ENCODE measurements around the gene TMEM151B. TPM values are rescaled to one million over a fixed set of nuclear protein-coding genes. Genes with fewer than 3 reads are reported as not detected.

Gene TMEM151B
- total and polyA plus RNA-seq, 2 of the 13 experiments (the other 11 are each of a cell fraction or from before 2014, with no cell fraction given): not detected

DNA sequence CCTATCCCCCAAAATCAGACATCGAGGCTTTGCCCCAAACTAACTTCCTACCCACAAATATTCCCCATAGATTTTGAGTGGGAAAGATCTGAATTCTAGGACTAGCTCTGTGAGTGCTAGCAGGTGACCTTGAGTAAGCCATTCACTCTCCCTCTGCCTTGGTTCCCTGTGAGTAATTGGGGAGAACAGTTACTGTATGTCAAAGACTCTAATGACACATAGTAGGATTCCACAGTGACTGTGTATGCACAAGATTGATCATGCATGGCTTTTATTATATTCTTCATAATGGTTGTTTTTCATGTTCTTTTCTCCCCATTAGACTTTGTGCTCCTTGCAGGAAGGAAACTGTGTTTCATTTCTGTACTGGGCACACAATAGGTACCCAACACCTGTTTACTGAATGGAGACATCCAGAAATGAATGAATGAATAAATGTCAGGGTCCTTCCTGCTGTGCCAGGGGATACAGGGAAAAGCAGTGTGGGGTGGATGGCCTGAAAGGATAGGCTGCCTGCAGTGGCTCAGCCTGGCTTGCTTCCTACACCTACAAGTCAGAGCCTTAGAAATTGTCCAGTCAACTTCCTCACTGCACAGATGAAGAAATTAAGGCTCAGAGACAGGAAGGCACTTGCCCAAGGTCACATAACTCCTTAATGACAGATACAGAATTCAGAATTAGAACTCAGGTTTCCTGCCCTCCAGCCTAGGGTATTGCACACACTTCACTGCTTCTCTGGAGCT is 901 bp upstream of the TMEM151B start (continued):
- no peak for TF ChIP-seq PHB2 (IDR thresholded peaks at IDR 0.05; ENCODE audit: partially characterized antibody)

- Histone ChIP-seq H3K9ac (ENCODE audit: insufficient read depth, low read depth, low read length) (no peak overlapping the region), H3K27ac (ENCODE audit: extremely low read length, insufficient read depth, low read length) (no peak overlapping the region), H3K79me2 (ENCODE audit: insufficient read depth, low read length) (no peaks in the 10 kb centered on the region), H3K9me3 (ENCODE audit: low read length) (no peaks in the 10 kb centered on the region), H3K4me3 (replicated peaks in 1 of 3; ENCODE audit: insufficient read depth in 1 of 3, low read depth in 2 of 3, low read length in 3 of 3) (peak overlapping the region; percentile 33 to 62 (median 42); a peak in 5 of 6 replicates), H2AFZ (ENCODE audit: low read length) (no peak overlapping the region), H3K27me3 (ENCODE audit: control insufficient read depth in 1 of 2, insufficient read depth in 2 of 2, low read length in 2 of 2) (peaks cover 20 to 66% of the 10 kb centered on the region in 2 experiments), H3K4me1 (ENCODE audit: insufficient read depth, low read length) (peaks cover 31% of the 10 kb centered on the region), H3K36me3 (replicated peaks in 1 of 2; ENCODE audit: control insufficient read depth in 1 of 2, insufficient read depth in 2 of 2, low read length in 2 of 2) (no peaks in the 10 kb centered on the region), H4K20me1 (ENCODE audit: insufficient read depth, low read length) (no peaks in the 10 kb centered on the region), H3K4me2 (ENCODE audit: low read depth, low read length) (peak overlapping the region; percentile 29; the same call in 1 of the 2 replicates)
- ATAC-seq (no peak), DNase-seq (ENCODE audit: low spot score) (no peak), FAIRE-seq (no peak)
- 7% methylated on average over 17 of the region's 90 CpGs for WGBS (ENCODE audit: low lambda C conversion rate)
- intact Hi-C loops (cut with micrococcal nuclease; ENCODE audit: unreplicated experiment): no loop called here
- in situ Hi-C loops (cut with HindIII; ENCODE audit: extremely low pct_ligation_motif_present, low pct_unique_long_range_greater_than_20kb): loop anchor here (5.0 kb wide), 1 partner anchor 67 kb away; no protein-coding TSS in a partner anchor
- CTCF ChIA-PET (ENCODE audit: low intra/inter-chr PET ratio, low total read pairs): interaction anchor here (4.3 kb wide), 1 partner anchor 67 kb away, joined by 65 read pairs; no protein-coding TSS in a partner anchor
- no TSS peak for BruUV-seq (replicated peaks)
- POLR2A ChIA-PET: interaction anchor here (0.6 to 1.1 kb wide), 3 partner anchors 14 to 42 kb away, joined by 3 to 5 read pairs (median 3); partner anchors contain the start of genes AARS2 and SLC35B2
- TF ChIP-seq NFYB (CRISPR knock-in tag; IDR thresholded peaks at IDR 0.05) (no peak), ETV5 (CRISPR knock-in tag; IDR thresholded peaks at IDR 0.05; ENCODE audit: borderline replicate concordance) (no peak), EZH2 (conservative IDR thresholded peaks at IDR 0.05; ENCODE audit: low read depth, low read length) (0 out of 2 replicates have a peak, but pooled peaks have one; percentile 57), SPEN (CRISPR knock-in tag; IDR thresholded peaks at IDR 0.05; ENCODE audit: low read depth) (no peak), DNMT3B (CRISPR knock-in tag; conservative IDR thresholded peaks at IDR 0.05) (no peak)
- TF ChIP-seq, protein P1, sequence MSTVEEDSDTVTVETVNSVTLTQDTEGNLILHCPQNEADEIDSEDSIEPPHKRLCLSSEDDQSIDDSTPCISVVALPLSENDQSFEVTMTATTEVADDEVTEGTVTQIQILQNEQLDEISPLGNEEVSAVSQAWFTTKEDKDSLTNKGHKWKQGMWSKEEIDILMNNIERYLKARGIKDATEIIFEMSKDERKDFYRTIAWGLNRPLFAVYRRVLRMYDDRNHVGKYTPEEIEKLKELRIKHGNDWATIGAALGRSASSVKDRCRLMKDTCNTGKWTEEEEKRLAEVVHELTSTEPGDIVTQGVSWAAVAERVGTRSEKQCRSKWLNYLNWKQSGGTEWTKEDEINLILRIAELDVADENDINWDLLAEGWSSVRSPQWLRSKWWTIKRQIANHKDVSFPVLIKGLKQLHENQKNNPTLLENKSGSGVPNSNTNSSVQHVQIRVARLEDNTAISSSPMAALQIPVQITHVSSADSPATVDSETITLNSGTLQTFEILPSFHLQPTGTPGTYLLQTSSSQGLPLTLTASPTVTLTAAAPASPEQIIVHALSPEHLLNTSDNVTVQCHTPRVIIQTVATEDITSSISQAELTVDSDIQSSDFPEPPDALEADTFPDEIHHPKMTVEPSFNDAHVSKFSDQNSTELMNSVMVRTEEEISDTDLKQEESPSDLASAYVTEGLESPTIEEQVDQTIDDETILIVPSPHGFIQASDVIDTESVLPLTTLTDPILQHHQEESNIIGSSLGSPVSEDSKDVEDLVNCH (CRISPR knock-in tag; IDR thresholded peaks at IDR 0.05): no peak
- TF ChIP-seq, protein P2, sequence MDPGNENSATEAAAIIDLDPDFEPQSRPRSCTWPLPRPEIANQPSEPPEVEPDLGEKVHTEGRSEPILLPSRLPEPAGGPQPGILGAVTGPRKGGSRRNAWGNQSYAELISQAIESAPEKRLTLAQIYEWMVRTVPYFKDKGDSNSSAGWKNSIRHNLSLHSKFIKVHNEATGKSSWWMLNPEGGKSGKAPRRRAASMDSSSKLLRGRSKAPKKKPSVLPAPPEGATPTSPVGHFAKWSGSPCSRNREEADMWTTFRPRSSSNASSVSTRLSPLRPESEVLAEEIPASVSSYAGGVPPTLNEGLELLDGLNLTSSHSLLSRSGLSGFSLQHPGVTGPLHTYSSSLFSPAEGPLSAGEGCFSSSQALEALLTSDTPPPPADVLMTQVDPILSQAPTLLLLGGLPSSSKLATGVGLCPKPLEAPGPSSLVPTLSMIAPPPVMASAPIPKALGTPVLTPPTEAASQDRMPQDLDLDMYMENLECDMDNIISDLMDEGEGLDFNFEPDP (CRISPR knock-in tag; conservative IDR thresholded peaks at IDR 0.05): no peak
- TF ChIP-seq, protein P3, sequence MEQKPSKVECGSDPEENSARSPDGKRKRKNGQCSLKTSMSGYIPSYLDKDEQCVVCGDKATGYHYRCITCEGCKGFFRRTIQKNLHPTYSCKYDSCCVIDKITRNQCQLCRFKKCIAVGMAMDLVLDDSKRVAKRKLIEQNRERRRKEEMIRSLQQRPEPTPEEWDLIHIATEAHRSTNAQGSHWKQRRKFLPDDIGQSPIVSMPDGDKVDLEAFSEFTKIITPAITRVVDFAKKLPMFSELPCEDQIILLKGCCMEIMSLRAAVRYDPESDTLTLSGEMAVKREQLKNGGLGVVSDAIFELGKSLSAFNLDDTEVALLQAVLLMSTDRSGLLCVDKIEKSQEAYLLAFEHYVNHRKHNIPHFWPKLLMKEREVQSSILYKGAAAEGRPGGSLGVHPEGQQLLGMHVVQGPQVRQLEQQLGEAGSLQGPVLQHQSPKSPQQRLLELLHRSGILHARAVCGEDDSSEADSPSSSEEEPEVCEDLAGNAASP (CRISPR knock-in tag; IDR thresholded peaks at IDR 0.05; ENCODE audit: borderline replicate concordance): no peak
- TF ChIP-seq, protein P4, sequence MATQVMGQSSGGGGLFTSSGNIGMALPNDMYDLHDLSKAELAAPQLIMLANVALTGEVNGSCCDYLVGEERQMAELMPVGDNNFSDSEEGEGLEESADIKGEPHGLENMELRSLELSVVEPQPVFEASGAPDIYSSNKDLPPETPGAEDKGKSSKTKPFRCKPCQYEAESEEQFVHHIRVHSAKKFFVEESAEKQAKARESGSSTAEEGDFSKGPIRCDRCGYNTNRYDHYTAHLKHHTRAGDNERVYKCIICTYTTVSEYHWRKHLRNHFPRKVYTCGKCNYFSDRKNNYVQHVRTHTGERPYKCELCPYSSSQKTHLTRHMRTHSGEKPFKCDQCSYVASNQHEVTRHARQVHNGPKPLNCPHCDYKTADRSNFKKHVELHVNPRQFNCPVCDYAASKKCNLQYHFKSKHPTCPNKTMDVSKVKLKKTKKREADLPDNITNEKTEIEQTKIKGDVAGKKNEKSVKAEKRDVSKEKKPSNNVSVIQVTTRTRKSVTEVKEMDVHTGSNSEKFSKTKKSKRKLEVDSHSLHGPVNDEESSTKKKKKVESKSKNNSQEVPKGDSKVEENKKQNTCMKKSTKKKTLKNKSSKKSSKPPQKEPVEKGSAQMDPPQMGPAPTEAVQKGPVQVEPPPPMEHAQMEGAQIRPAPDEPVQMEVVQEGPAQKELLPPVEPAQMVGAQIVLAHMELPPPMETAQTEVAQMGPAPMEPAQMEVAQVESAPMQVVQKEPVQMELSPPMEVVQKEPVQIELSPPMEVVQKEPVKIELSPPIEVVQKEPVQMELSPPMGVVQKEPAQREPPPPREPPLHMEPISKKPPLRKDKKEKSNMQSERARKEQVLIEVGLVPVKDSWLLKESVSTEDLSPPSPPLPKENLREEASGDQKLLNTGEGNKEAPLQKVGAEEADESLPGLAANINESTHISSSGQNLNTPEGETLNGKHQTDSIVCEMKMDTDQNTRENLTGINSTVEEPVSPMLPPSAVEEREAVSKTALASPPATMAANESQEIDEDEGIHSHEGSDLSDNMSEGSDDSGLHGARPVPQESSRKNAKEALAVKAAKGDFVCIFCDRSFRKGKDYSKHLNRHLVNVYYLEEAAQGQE (IDR thresholded peaks at IDR 0.05; ENCODE audit: borderline replicate concordance in 1 of 2, low read depth in 1 of 2, low read length in 2 of 2): peak; percentile 67 to 87
These were observed 516 bp downstream of the TMEM151B start for GRCh38 chr6:44270526-44271405.

Data from HepG2 (cell line).